ENCODE data around the gene TAPBPL. TPM values are rescaled to one million over a fixed set of nuclear protein-coding genes. Genes with fewer than 3 reads are reported as not detected.

The TAPBPL gene
- total and polyA plus RNA-seq, 3 experiments from 2014 or later: 29.1 to 131 (median 32.0) TPM

GRCh38 chr12:6428326-6428725 is 23.5 kb upstream of the TAPBPL start:
- CTCF ChIA-PET: interaction anchor here (1.0 to 7.7 kb wide), 5 partner anchors 11 to 111 kb away, joined by 3 to 107 read pairs (median 53); partner anchors contain the start of gene VAMP1
- Mint-ChIP-seq H3K4me3 (peak overlapping the region in 1 of 7 donors; percentile 27), H3K27ac (peak overlapping the region in 7 of 8 donors; percentile 21 to 93 (median 63)), H3K4me1 (peaks cover 60 to 66% (median 62%) of the 10 kb centered on the region in 3 donors), H3K36me3 (no peaks in the 10 kb centered on the region), H3K9me3 (no peaks in the 10 kb centered on the region), H3K27me3 (no peaks in the 10 kb centered on the region)
- DNase-seq: no peak
- no peaks in the 10 kb centered on the region for H3K36me3 ChIP-seq (ENCODE audit: insufficient read depth, low read length)
- H3K27ac ChIP-seq (ENCODE audit: low read depth, low read length): no peak overlapping the region
- no peak overlapping the region for H3K4me3 ChIP-seq (ENCODE audit: low read length)
- H3K4me1 ChIP-seq (ENCODE audit: insufficient read depth, low read length): peaks cover 69% of the 10 kb centered on the region
- H3K27me3 ChIP-seq (ENCODE audit: insufficient read depth, low read length, poor library complexity, severe bottlenecking): no peaks in the 10 kb centered on the region
- H3K9me3 ChIP-seq (ENCODE audit: low read length): no peaks in the 10 kb centered on the region
- POLR2A ChIA-PET: interaction anchor here (1.0 kb wide), 1 partner anchor 14 kb away, joined by 3 read pairs; no protein-coding TSS in a partner anchor

- POLR2A ChIA-PET: no interaction called here
These were observed 21.5 kb upstream of the TAPBPL start for GRCh38 chr12:6430124-6430989.

DNA sequence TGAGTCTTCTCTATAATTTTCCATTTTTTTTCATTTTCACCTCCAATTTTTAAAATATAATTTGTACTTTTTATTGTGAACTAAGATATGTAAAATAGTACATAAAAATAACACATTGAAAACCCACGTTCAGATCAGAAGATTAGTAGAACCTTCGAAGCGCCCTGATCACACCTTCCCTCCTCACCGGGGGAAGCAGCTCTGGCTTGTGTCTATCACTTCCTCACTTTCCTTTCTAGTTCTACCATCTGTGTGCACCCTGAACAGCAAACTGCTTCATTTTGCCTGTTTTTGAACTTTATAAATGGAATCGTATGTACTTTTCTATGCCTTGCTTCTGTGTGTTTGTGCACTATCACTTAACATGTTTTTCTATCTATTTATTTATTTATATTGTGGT is 18.9 kb upstream of the TAPBPL start:
- peak overlapping the region in 5 of 7 donors; percentile 2 to 48 (median 15) for H3K4me3 Mint-ChIP-seq
- CTCF ChIA-PET: interaction anchor here (4.0 to 4.7 kb wide), 3 partner anchors 9 to 33 kb away, joined by 15 to 23 read pairs (median 21); no protein-coding TSS in a partner anchor
- peak overlapping the region in 6 of 8 donors; percentile 70 to 90 (median 80) for H3K27ac Mint-ChIP-seq

More at GRCh38 chr12:6430124-6430989, 21.5 kb upstream of the TAPBPL start:
- CTCF ChIA-PET: interaction anchor here (1.3 kb wide), 1 partner anchor 126 kb away, joined by 3 read pairs; no protein-coding TSS in a partner anchor
- H3K27me3 ChIP-seq (ENCODE audit: insufficient read depth, low read length, poor library complexity, severe bottlenecking): no peaks in the 10 kb centered on the region
- Mint-ChIP-seq H3K27ac (peak overlapping the region in 7 of 8 donors; percentile 11 to 83 (median 63)), H3K36me3 (no peaks in the 10 kb centered on the region), H3K27me3 (no peaks in the 10 kb centered on the region), H3K4me3 (peak overlapping the region in 6 of 7 donors; percentile 3 to 72 (median 50)), H3K4me1 (peaks cover 65 to 67% (median 67%) of the 10 kb centered on the region in 3 donors), H3K9me3 (no peaks in the 10 kb centered on the region)
- no peak overlapping the region for H3K4me3 ChIP-seq (ENCODE audit: low read length)
- H3K9me3 ChIP-seq (ENCODE audit: low read length): no peaks in the 10 kb centered on the region
- no peaks in the 10 kb centered on the region for H3K36me3 ChIP-seq (ENCODE audit: insufficient read depth, low read length)
- H3K4me1 ChIP-seq (ENCODE audit: insufficient read depth, low read length): peaks cover 70% of the 10 kb centered on the region
- DNase-seq: peak in 2 of 5 donors; percentile 25 to 68
- H3K27ac ChIP-seq (ENCODE audit: low read depth, low read length): peak overlapping the region; percentile 13

DNA sequence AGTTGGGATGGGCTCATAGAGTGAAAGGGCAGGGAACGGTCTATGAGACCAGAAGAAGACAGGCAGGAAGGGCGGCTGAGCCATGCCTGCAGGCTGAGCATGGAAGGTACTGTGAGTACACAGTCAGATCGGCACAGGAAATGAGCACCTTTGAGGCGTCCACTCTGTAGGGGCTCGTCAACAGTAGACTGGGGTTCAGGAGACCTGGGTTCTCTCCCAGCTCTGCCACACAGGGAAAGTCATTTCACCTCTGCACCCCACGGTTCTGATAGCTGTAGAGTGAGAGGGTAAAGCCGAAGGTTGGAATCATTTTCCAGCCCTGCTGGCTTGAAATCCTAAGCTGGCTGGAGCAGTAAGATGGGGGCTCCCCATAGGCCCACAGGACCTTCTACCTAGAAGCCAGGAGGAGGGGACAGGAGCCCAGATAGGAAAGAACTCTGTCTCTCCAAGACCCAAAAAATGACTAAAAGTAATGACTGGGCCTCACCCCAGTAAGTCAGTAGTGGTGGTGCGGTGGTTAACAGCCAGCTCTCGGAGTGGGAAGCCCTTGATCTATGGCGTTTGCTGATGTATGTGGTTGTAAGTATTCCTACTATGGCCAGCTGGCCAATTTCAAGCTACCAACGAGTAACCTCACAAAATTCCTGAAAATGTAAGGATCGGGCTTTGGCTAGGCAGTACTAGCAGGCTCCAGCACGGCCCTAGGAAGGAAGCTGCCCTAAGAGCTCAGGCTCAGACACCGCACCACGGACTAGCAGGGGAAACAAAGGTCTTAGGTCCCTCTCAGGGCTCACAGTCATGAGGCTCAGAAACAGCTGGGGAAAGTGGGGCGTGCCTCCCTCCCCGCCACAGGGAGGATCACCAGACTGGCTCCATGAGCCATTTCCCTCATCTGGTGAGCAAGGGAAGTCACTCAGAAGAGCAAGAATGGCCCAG is 17.4 kb upstream of the TAPBPL start:
- peak in 4 of 5 donors; percentile 17 to 66 (median 44) for DNase-seq
- Mint-ChIP-seq H3K4me3 (peak overlapping the region; percentile 31 to 73 (median 63)), H3K4me1 (peaks cover 40 to 43% (median 42%) of the 10 kb centered on the region in 3 donors), H3K27me3 (no peaks in the 10 kb centered on the region), H3K27ac (peak overlapping the region; percentile 79 to 96 (median 89)), H3K36me3 (no peaks in the 10 kb centered on the region), H3K9me3 (no peaks in the 10 kb centered on the region)
- H3K9me3 ChIP-seq (ENCODE audit: low read length): no peaks in the 10 kb centered on the region
- CTCF ChIA-PET: interaction anchor here (1.0 to 4.7 kb wide), 12 partner anchors 9 to 124 kb away, joined by 3 to 23 read pairs (median 5); partner anchors contain the start of genes CD27, TAPBPL and VAMP1
- H3K27ac ChIP-seq (ENCODE audit: low read depth, low read length): peak overlapping the region; percentile 11
- POLR2A ChIA-PET: interaction anchor here (0.7 to 2.8 kb wide), 11 partner anchors 9 to 102 kb away, joined by 3 to 23 read pairs (median 4); partner anchors contain the start of genes CD27, TAPBPL and VAMP1
- no peaks in the 10 kb centered on the region for H3K27me3 ChIP-seq (ENCODE audit: insufficient read depth, low read length, poor library complexity, severe bottlenecking)
- H3K4me1 ChIP-seq (ENCODE audit: insufficient read depth, low read length): peaks cover 43% of the 10 kb centered on the region
- no peaks in the 10 kb centered on the region for H3K36me3 ChIP-seq (ENCODE audit: insufficient read depth, low read length)
- no peak overlapping the region for H3K4me3 ChIP-seq (ENCODE audit: low read length)

More for the DNA sequence above, 18.9 kb upstream of the TAPBPL start:
- Histone ChIP-seq H3K36me3 (ENCODE audit: insufficient read depth, low read length) (no peaks in the 10 kb centered on the region), H3K27me3 (ENCODE audit: insufficient read depth, low read length, poor library complexity, severe bottlenecking) (no peaks in the 10 kb centered on the region), H3K9me3 (ENCODE audit: low read length) (no peaks in the 10 kb centered on the region), H3K4me3 (ENCODE audit: low read length) (no peak overlapping the region), H3K27ac (ENCODE audit: low read depth, low read length) (no peak overlapping the region), H3K4me1 (ENCODE audit: insufficient read depth, low read length) (peaks cover 44% of the 10 kb centered on the region)
- Mint-ChIP-seq H3K27me3 (no peaks in the 10 kb centered on the region), H3K36me3 (no peaks in the 10 kb centered on the region), H3K9me3 (no peaks in the 10 kb centered on the region), H3K4me1 (peaks cover 45 to 47% (median 45%) of the 10 kb centered on the region in 3 donors)
- POLR2A ChIA-PET: interaction anchor here (1.0 to 2.8 kb wide), 4 partner anchors 11 to 38 kb away, joined by 3 to 23 read pairs (median 4); partner anchors contain the start of genes CD27, TAPBPL and VAMP1
- peak in 2 of 5 donors; percentile 28 to 37 for DNase-seq

DNA sequence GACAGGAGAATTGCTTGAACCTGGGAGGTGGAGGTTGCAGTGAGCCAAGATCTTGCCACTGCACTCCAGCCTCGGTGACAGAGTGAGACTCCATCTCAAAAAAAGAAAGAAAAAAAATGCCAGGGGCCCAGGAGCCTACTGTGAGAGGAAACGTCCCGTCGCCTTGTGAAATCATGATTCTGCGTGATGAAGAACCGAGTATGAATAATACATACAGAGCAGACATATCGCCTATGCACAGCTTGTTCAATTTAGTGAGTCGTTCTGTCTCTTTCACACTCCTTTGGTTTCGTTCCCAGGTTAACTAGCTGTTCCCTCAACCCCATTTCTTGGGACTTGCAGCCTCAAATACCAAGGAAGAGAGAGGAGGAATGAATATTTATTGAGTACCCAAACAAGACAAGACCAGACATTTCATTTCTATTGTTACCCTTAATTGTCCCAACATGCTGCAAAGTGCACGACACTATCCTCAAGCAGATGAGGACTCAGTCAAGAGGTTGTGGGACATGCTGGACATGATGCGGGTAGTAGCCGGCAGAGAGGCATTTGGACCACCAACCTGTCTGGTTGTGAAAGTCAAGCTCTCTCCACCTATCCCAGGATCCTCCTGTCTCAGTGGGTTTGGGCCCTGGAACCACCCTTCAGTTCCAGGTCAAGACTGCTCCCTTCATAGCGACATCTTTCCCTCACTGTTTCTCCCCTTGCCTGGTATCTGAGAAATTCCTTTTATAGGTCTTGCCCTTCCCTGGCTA is 15.7 kb upstream of the TAPBPL start:
- peaks cover 34 to 38% (median 35%) of the 10 kb centered on the region in 3 donors for H3K4me1 Mint-ChIP-seq
- Histone ChIP-seq H3K27me3 (ENCODE audit: insufficient read depth, low read length, poor library complexity, severe bottlenecking) (no peaks in the 10 kb centered on the region), H3K4me1 (ENCODE audit: insufficient read depth, low read length) (peaks cover 28% of the 10 kb centered on the region), H3K27ac (ENCODE audit: low read depth, low read length) (no peak overlapping the region), H3K4me3 (ENCODE audit: low read length) (no peak overlapping the region), H3K9me3 (ENCODE audit: low read length) (no peaks in the 10 kb centered on the region), H3K36me3 (ENCODE audit: insufficient read depth, low read length) (no peaks in the 10 kb centered on the region)
- H3K9me3 Mint-ChIP-seq: no peaks in the 10 kb centered on the region
- ChIA-PET POLR2A (interaction anchor here (1.8 kb wide), 1 partner anchor 35 kb away, joined by 4 read pairs; the partner anchor contains the start of gene VAMP1), CTCF (interaction anchor here (1.2 to 4.7 kb wide), 3 partner anchors 9 to 29 kb away, joined by 4 to 23 read pairs (median 21); partner anchors contain the start of gene CD27)
- H3K27ac Mint-ChIP-seq: peak overlapping the region in 1 of 8 donors; percentile 17
- H3K36me3 Mint-ChIP-seq: no peaks in the 10 kb centered on the region
- no peaks in the 10 kb centered on the region for H3K27me3 Mint-ChIP-seq
- H3K4me3 Mint-ChIP-seq: no peak overlapping the region
- DNase-seq: no peak

DNA sequence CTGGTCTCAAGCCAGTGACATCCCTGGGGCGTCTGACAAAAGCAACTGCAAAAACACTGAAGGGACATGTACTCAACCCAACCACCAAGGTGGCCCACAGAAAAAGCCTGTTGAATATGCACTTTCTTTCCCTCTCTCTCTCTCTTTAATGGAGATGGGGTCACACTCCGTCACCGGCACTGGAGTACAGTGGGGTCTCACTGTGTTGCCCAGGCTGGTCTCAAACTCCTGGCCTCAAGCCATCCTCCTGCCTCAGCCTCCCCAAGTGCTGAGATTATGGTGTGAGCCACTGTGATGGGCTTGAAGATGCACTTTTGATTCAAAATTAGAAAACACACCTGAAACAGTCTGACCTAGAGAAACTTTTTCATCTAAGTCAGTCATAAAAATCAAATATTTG is 14.3 kb upstream of the TAPBPL start:
- Mint-ChIP-seq H3K4me3 (no peak overlapping the region), H3K27ac (peak overlapping the region in 1 of 8 donors; percentile 61), H3K27me3 (no peaks in the 10 kb centered on the region), H3K4me1 (peaks cover 38 to 44% (median 44%) of the 10 kb centered on the region in 3 donors), H3K36me3 (no peaks in the 10 kb centered on the region), H3K9me3 (no peaks in the 10 kb centered on the region)
- ChIA-PET POLR2A (no interaction called here), CTCF (interaction anchor here (1.3 to 3.1 kb wide), 2 partner anchors 14 to 28 kb away, joined by 3 to 15 read pairs; no protein-coding TSS in a partner anchor)
- no peak overlapping the region for H3K4me3 ChIP-seq (ENCODE audit: low read length)
- no peaks in the 10 kb centered on the region for H3K27me3 ChIP-seq (ENCODE audit: insufficient read depth, low read length, poor library complexity, severe bottlenecking)
- no peaks in the 10 kb centered on the region for H3K9me3 ChIP-seq (ENCODE audit: low read length)
- H3K4me1 ChIP-seq (ENCODE audit: insufficient read depth, low read length): peaks cover 25% of the 10 kb centered on the region
- H3K36me3 ChIP-seq (ENCODE audit: insufficient read depth, low read length): no peaks in the 10 kb centered on the region
- no peak for DNase-seq
- no peak overlapping the region for H3K27ac ChIP-seq (ENCODE audit: low read depth, low read length)

All from CD8-positive, alpha-beta memory T cell (primary cell).